ENCODE measurements around the gene BANK1.

The BANK1 gene

DNA sequence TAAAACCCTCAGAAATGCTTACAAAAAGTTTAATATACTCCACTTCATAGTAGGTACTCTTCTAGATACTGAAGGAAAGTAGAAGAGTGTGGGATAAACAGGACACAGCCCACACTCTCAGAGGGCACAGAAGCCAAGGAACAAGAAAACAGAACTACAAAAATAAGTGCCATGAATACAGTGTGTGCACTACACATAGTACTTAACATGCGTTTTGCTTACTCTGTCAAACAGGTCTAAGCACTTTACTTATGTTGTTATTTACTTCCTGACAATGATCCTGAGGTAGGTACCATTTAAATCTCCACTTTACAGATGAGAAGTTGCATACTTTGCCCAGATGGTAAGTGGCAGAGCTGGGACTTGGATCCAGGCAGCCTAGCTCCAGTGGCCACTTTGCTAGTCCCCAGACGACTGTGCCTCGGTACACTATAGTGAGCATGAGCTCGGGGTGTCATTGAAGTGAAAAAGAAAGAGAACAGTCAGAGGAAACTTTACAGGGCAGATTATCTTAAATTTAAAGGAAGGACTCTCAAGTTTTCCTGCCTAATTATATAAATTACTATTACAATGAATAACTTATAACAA is 120.3 kb downstream of the BANK1 start:
- DNase-seq, result no peak

DNA sequence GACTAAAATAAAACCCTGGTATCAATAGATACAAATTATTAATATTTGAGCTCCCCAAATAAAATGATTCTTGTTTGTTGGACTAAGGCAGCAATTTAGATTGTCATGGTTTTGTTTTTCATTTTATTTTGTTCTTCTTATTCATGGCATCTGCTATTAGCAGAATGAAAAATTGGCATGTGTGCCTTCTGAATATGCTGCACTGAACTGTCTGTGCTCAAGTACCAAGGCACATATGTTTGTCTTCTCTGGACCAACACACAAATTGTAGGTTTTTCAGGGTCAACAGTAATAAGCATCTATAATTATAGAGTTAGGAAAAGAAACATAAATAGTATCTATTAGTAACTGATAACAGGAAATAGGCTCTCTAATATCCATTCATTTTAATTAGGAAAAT is 121.1 kb downstream of the BANK1 start:
- DNase-seq, result no peak

DNA sequence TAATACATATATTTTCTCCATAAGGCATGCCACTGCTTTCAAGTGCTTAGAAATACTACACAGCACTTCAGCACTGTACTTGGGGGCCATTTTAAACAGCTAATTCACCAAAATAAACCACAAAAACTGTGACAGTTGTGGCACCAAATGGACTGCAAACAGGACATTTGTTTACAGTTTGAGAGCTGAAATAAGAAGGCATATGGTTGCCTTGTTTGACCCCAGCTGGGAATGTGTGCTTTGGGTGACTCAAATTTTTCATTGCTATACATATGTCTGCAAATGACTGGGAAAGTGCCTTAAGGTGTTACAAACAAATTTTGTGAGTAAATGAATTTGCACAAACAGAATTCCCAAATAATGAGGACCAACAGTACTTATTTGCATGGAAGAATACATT is 124.2 kb downstream of the BANK1 start:
- no peak for DNase-seq

DNA sequence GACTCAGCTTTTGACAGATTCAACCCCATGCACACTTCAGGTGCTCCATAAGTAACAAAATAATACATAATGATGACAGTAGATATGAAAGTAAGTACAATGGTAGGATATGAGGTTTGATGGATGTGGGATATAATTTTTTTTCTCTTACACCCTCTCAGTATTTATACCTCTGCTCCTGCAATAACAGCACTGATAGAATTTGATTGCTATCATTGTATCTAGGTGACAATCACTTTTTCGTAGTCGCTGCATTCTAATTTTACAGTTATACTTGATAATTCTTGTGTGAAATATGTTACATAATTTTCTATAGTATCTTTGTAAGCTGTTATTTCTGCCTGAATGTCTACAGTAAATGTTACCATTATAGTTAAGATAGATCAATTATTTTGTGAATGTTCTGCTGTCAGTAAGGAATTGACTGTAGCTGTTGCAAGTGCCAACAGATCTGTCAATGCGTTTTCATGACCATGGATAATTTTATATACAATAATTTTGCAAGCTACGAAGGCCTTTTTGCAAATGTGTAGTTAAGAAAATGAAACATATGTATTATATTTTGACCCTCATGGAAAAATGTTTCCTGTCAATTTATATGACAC is 128.9 kb downstream of the BANK1 start:
- DNase-seq, result no peak

DNA sequence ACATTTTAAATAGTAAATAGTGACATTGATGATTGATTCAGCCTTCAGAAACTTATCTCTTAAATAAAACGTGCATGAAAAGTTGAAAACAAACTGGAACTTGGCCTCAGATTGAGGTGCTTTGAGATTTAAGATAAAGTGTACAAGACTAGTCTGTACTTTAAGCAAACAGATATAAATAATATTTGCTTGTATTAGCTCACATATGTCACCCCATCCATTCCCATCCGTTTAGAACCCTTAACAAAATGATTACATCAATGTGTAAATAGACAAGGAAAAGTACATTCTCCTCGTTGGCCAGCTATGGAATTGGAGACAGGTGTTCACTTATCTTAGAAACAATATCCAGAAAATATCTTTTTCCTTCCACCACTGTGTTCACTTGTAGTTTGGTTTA is 130.8 kb downstream of the BANK1 start:
- DNase-seq, result no peak

DNA sequence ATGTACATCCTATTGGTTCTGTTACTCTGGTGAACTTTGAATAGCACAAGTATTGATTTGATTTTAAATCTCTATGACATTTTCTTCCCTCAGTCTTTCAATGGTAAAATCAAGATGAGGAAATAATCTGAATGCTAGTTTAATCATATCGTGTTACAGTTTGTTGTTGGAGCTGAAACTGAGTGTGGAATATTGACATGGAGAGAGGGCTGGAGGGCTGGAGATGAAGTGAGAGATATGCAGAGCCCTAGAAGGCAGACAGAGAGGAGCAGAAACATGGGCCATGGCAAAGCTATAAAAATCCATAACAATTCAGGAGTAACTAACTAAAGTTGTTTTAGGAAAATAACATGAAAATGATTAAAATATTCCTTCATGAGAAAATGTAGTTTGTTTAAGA is 141.1 kb downstream of the BANK1 start:
- no peak for DNase-seq

DNA sequence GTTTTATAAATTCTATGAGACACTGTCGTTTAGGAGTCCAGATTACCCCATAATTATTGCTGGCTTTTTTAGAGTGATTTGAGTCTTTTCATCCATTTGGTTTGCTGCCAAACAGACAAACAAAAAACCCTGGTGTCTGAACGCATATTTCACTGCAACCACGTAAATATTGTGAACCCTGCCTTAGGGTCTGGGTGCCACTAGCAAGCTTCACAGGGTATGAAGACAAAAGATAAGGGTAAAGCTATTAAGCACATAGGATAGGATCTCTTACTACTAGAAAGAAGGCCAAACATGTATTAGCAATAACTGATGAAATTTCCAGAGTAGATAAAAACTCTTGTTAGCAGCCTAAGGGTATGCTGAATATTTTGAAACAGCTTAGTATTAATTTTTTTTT is 143.3 kb downstream of the BANK1 start:
- no peak for DNase-seq

DNA sequence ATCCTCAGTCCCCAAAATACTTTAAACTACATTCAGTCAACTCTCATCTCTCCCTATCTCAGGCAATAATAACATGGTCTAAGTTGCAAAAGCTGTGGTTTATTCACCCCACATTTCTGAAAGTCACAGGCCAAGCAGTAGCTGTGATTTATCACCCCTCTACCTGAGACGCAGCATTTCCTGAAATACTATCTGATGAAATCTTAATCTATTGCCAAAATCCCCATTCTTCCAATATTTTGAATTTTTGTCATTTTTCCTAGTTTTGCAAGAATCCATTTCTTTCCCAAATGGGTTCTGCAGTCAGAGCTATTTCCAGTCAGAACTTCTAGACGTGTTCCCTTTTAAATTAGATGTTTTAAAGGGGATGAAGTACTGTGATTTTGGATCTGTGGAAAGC is 148.3 kb downstream of the BANK1 start:
- DNase-seq, result no peak

DNA sequence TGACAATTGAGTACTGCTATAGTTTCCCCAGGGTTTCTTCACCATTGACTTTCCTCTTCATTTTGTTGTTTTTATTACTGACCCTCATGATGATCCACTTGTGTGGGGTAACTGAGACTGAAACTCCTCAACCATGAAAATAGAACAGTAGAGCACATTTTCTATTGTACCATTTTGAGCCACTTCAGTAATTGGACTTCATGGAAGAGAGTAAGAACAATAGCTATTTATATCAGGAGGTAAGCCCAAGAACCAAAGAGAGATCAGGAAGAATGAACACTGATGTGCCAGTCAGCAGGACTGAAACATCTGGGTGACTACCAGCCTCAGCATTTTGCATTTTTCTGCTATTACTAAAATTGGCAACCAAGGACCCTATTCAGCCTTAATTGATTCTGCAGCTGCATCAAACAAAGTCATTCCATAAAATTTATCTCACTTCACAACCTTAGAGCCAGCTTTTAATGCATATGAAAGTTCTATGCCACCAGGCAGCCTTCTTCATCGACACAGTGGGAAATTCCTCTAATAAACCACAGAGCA is 151.4 kb downstream of the BANK1 start:
- no peak for DNase-seq

DNA sequence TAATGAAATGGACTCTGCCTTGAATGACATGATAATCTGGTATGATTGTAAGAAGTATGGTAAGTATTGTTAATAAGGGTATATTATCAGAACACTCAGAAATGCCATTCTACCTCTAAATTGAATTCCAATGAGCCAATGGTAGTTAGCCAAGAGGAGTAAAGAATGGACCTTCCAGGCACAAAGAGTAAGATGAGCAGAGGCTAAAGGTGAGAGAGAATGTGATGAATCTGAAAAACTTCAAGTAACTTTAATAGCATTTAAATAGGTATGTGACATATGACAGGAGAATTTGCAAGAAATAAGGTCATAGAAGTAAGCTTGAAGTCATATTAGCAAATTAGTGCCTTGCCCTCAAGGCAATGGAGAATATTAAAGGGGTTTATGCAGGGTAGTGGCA is 152.4 kb downstream of the BANK1 start:
- no peak for DNase-seq

DNA sequence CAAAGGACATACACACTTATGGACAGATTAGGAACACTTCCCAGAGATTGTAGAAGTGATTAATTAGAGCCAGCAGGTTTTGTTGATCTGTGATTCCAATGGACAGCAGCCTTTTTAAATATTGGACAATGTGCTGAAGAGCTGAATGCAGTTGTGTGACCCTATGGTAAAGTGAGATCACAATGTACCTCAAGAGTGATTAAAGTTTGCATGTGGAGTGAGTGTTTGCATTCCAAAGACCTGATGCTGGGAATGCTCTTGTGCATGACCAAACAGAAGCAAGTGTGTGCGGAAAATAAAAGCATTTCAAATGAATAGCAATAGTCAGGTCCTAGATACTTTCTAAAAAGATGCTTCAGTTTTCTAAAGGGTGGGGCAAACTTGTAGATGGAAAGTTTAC is 154.1 kb downstream of the BANK1 start:
- DNase-seq, result no peak

DNA sequence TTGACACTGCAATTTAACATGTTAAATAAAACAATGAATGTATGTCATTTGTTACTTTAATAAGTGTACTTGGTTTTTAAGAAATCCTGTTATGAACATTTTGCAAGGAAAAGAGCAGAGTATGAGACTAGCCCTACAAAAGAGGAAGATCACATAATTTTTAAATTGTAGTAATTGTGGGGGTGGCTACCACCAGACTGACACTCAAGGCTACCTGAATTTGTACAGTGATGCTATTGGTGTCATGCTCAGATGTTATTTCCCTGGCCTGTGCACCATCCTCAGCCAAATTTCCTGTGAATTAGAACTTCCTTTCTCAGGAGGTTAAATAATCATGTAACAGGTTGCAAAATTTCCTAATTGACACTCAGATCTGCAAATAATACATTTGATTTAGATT is 157.5 kb downstream of the BANK1 start:
- DNase-seq, result no peak

DNA sequence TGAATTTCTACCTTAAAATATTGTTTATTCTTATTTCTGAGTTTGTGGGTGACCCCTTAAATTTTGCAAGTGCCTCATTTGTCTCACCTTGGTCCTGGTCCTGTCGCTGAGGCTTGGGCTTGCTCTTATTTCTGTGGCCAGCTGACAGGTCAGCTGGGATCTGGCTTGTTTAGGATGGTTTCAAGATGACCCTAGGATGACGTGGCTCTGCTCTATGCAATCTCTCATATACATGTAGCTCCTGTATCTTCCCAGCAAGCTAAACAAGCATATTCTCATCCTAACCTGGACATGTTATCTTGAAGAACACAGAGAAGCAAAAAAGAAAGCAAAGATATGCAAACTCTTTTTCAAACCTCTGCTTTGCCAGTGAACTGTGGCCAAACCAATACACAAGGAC is 158.4 kb downstream of the BANK1 start:
- DNase-seq, result no peak

DNA sequence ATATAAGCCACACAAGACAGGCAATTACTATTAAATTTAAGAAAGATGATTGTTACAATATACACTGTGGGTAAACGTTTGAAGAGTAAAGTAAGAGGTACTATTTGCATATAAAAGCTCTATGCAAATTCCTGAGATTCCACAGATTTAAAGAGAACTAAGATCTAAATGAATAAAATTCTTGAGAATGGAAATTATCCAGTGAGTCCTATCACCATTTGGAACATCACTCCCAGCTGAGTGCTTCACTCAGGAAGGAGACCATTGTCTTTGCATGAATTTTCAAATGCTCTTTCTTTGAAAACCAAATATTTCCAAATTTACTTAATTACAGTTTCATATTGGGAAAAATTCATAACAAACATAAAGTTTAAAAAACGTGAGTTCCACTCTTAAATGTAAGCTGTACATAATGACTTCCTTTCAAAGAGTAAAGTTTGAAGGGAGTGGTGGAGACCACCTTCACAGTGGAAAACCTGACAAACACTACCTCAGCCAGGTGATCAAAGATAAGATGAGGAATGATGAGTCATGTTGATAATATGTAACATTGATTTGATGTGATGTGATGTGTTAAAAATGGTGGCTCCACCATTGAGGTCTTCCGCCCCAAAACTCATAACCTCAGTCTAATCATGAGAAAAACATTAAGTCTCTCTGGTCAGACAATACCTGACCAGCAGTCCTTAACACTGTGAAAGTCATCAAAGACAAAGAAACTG is 159.9 kb downstream of the BANK1 start:
- no peak for DNase-seq

DNA sequence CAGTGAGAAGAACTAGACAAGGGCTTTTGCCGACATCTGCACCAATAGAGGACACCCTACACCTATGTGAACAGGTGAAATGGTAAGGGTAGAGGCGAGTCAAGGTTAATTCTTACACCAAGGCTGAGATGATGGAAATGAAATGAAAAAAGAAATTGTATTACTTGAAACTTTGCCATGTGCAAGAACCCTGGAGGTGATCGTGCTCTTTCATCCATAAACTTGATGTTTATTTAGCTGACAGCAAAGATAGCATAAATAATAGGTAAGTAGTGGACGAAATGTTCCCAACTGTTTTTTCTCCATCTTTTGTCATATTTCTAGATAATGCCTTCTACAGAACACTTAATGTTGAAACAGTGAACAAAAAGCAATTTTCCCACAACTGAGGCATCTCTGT is 162.5 kb downstream of the BANK1 start:
- no peak for DNase-seq

DNA sequence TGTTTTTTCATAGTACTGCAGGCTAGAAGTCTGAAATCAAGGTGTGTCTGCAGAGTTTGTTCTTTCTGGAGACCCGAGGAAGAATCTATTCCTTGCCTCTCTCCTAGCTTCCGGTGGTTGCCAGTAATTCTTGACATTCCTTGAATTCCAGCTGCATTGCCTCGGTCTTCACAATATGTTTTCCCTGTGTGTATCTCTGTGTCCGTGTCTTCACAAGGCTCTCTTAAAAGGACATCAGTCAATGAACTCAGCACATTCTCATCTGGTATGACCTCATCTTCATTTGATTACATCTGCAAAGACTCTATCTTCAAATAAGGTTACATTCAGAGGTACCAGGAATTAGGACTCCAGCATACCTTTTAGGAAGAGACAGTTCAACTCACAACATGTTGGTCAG is 163.4 kb downstream of the BANK1 start:
- no peak for DNase-seq

DNA sequence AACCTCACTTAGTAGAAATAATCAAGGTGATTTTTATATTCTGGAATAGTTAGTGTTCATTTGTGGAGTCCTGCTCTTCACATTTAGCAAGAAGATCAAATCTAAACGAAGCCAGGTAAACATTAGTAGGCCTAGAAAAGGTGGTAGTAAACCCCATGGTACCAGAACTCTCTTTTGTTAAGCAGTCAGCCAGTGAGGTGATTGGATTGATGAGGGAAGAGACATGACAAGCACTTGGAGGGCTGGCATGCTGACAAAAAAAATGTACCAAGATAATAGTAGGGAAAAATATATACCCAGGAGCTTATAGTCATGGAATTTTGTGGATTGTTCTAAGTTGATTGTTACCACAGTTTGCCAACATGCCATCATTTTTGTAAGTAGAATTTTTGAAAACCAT is 163.8 kb downstream of the BANK1 start:
- DNase-seq, result no peak

DNA sequence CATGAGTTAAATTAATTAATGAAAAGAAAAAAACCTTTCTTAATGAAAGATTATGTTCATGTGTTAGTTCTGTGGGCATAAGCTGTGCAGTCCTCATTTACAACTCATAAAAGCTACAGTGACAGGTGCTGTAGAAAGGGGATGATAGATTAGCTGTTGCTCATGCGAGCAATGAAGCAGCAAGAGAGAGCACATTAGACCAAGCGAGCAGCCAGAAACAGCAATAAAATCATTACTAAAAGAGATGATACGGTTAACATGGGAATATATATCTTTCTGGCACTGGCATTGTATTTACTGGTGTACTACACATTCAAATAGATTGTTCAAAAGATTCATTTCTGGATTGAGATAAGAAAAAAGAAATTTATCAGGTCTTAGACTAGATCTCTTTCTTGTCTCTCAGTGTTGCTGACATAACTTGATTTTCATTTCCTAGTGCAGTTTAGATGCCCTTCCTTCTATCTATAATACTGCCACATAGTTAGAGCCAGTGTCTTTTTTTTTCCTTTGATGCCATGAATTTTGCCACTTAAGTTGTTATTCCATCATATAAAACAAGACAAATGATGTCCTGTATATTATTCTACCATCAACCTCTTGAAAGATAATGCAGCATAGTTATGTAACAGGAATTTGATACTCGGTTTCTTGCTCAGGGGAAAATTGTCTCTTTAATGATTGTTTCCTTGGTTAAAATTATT is 164.6 kb downstream of the BANK1 start:
- DNase-seq, result no peak

DNA sequence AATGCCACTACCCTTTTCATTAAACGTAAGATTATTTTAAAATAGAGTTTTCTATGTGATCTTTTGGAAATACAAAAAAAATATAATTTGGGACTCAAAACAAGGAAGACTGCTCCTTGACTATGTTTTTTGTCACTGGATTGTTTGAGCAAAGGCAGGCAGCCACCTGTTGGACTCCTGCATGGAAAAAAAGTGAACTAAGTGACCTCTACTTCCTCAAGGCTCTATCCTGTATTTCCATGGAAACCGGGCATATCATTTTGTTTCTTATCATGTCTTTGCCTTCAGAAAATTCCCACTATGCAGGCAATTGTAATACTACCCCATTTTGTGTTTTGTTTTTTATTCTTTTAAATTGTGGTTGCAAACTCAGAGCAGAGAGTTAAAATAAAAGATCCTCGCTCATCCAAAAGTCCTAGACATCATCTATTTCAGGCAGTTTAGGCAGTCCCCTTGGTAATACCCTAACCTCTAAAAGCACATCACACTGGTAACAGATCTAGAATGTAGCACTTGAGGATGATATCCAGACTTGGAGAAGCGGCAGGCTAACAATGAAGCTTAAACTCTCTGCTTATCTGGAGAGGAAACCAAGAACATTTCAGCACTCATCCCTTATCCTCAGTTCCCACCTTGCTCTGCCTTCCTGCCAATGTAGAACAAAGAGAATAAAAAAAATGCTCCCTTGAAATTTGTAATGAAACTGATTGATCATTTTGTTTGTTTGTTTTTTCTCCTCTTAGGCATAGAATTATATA is 165.7 kb downstream of the BANK1 start:
- no peak for DNase-seq

DNA sequence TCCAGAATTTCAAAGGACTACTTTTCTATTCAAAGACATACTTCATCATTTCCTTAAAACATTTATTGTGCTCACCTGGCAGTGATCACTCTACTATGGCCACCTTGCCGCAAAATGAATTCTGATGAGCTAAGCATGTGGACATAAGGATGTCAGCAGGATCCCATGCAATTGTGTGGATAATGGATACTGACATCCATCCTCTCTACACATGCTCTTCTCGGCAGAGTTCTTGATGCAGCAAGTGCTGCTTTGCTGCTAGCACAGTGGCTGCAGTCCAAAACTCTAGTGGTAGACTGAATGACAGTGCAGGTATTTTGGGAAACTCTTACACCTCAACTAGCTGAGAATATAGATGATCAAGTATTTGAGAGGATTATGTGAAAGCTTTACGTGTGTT is 168.0 kb downstream of the BANK1 start:
- no peak for DNase-seq

DNA sequence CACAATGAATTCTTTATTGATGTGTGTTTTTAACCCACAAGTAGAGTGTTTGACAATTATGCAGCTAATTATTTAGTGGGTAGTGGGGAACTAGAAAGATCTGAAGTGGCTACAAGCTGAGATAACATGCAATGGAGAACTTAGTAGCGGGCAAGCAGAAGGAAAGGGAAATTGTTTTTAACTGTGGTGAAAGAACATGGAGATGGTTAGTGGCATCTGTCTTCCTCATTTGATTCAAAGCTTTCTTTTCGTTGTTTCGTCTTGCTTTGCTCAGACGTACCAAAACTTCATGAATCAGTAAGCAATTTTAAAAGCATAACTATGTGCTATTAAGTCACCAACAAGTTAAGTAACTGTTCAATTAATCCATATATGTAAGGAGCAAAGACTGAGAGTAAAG is 169.9 kb downstream of the BANK1 start:
- DNase-seq, result no peak

DNA sequence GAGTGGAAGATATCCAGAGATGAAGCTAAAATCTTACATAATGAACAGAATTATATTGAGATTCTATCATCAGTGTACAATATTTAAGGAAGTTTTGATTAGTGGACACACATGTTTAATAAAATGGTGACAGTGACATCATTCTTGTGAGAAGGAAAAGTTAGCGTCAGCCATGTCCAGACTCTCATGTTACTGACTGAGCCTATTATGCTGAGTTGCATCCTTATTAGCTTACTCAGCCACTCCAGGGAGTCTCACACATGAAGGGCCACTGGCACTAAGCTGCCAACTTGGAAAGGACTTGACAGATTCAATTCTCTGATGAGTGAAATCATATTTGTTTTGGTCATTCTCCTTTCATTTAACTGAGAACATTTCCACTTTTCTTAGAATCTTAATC is 170.6 kb downstream of the BANK1 start:
- no peak for DNase-seq

DNA sequence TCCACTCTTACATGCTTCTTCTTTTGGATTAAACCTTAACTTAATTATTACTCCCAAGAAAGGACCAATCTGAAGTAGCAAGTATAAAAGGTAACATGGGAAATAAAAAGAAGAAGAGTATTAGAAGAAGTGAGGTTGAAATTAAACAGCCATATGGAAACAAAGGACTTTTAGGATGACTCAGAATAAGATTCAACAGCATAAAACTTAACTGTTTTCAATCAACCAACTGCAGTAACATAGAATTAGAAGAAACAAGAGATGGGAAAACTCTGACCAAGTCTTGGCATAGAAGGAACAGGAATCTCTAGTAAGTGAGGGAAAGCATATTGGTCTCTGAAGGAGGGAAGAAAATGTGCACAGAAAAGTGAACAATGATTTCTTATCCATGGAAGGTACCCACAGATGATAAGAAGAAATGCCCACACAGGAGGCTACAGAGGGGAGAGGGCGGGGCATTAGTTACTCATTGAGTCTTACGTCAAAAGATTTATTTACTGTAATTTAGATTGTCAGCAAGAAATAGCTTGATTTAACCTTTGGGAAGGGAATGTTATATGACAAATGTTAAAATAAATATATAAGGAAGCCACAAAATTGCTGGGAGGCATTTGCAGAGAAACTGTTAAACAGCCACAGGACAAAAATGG is 177.3 kb downstream of the BANK1 start:
- DNase-seq, result no peak

All from activated gamma-delta T cell treated with Interleukin-2 at 50 U/mL for 16 hours (primary cell).